ENCODE measurements around the gene CDH7.

The CDH7 gene

GRCh38 chr18:65897292-65897691 is 146.5 kb downstream of the CDH7 start:
- DNase-seq (ENCODE audit: low read depth): no peak
- no peak for TF ChIP-seq CTCF (conservative IDR thresholded peaks at IDR 0.05; ENCODE audit: low read length)
- no peak overlapping the region for H3K4me3 ChIP-seq (ENCODE audit: low read length)

GRCh38 chr18:65901522-65901921 is 150.7 kb downstream of the CDH7 start:
- no peak for DNase-seq (ENCODE audit: low read depth)
- no peak for TF ChIP-seq CTCF (conservative IDR thresholded peaks at IDR 0.05; ENCODE audit: low read length)
- H3K4me3 ChIP-seq (ENCODE audit: low read length): no peak overlapping the region

GRCh38 chr18:65906621-65907034 is 155.8 kb downstream of the CDH7 start:
- H3K4me3 ChIP-seq (ENCODE audit: low read length): no peak overlapping the region
- DNase-seq (ENCODE audit: low read depth): no peak
- no peak for TF ChIP-seq CTCF (conservative IDR thresholded peaks at IDR 0.05; ENCODE audit: low read length)

- no peak overlapping the region for H3K4me3 ChIP-seq (ENCODE audit: low read length)
- TF ChIP-seq CTCF (conservative IDR thresholded peaks at IDR 0.05; ENCODE audit: low read length): no peak
- DNase-seq (ENCODE audit: low read depth): no peak
These were observed 156.5 kb downstream of the CDH7 start for GRCh38 chr18:65907281-65907680.

- TF ChIP-seq CTCF (conservative IDR thresholded peaks at IDR 0.05; ENCODE audit: low read length): no peak
- H3K4me3 ChIP-seq (ENCODE audit: low read length): no peak overlapping the region
- no peak for DNase-seq (ENCODE audit: low read depth)
These were observed 168.2 kb downstream of the CDH7 start for GRCh38 chr18:65919018-65919417.

GRCh38 chr18:65919663-65920062 is 168.9 kb downstream of the CDH7 start:
- DNase-seq (ENCODE audit: low read depth): no peak
- H3K4me3 ChIP-seq (ENCODE audit: low read length): no peak overlapping the region
- TF ChIP-seq CTCF (conservative IDR thresholded peaks at IDR 0.05; ENCODE audit: low read length): no peak

- no peak for DNase-seq (ENCODE audit: low read depth)
- no peak for TF ChIP-seq CTCF (conservative IDR thresholded peaks at IDR 0.05; ENCODE audit: low read length)
- no peak overlapping the region for H3K4me3 ChIP-seq (ENCODE audit: low read length)
These were observed 171.3 kb downstream of the CDH7 start for GRCh38 chr18:65922103-65922502.
